ENCODE measurements around the gene ZNF865. TPM values are rescaled to one million over a fixed set of nuclear protein-coding genes. Genes with fewer than 3 reads are reported as not detected.
"Not testable (repeated sequence)": the region's sequence is repeated elsewhere in the genome, so short reads cannot be mapped to it uniquely, and the experiment has no call there.

The ZNF865 gene
- total RNA-seq, 1 donor from 2014 or later, result 0.53 TPM

- no peak for DNase-seq (ENCODE audit: low read depth)
These were observed 24.2 kb upstream of the ZNF865 start for GRCh38 chr19:55581145-55581822.

GRCh38 chr19:55581823-55582223, 23.6 kb upstream of the ZNF865 start:
- no peak for TF ChIP-seq CTCF (IDR thresholded peaks at IDR 0.05; ENCODE audit: insufficient read depth, low read length, severe bottlenecking)
- Histone ChIP-seq H3K27me3 (ENCODE audit: control insufficient read depth, insufficient read depth, low read length) (no peaks in the 10 kb centered on the region), H3K4me3 (ENCODE audit: low read depth, low read length) (no peak overlapping the region), H3K36me3 (ENCODE audit: control insufficient read depth, insufficient read depth, low read length) (no peaks in the 10 kb centered on the region)
- FAIRE-seq (no peak), DNase-seq (ENCODE audit: low read depth) (no peak)

More at GRCh38 chr19:55581145-55581822, 24.2 kb upstream of the ZNF865 start:
- FAIRE-seq, result no peak
- no peaks in the 10 kb centered on the region for H3K27me3 ChIP-seq (ENCODE audit: control insufficient read depth, insufficient read depth, low read length)
- no peaks in the 10 kb centered on the region for H3K36me3 ChIP-seq (ENCODE audit: control insufficient read depth, insufficient read depth, low read length)
- no peak for TF ChIP-seq CTCF (IDR thresholded peaks at IDR 0.05; ENCODE audit: insufficient read depth, low read length, severe bottlenecking)
- peak overlapping the region; percentile 95 for H3K4me3 ChIP-seq (ENCODE audit: low read depth, low read length)

- not testable (repeated sequence) for FAIRE-seq; H3K4me3 ChIP-seq (ENCODE audit: low read depth, low read length); DNase-seq (ENCODE audit: low read depth); H3K27me3 ChIP-seq (ENCODE audit: control insufficient read depth, insufficient read depth, low read length); H3K36me3 ChIP-seq (ENCODE audit: control insufficient read depth, insufficient read depth, low read length)
These were observed 23.2 kb upstream of the ZNF865 start for GRCh38 chr19:55582284-55582683.

- H3K36me3 ChIP-seq (ENCODE audit: control insufficient read depth, insufficient read depth, low read length); H3K4me3 ChIP-seq (ENCODE audit: low read depth, low read length); H3K27me3 ChIP-seq (ENCODE audit: control insufficient read depth, insufficient read depth, low read length); DNase-seq (ENCODE audit: low read depth); FAIRE-seq: not testable (repeated sequence)
These were observed 21.6 kb upstream of the ZNF865 start for GRCh38 chr19:55583897-55584296.

GRCh38 chr19:55584871-55585270, 20.6 kb upstream of the ZNF865 start:
- DNase-seq (ENCODE audit: low read depth) (no peak), FAIRE-seq (no peak)
- Histone ChIP-seq H3K4me3 (ENCODE audit: low read depth, low read length) (no peak overlapping the region), H3K27me3 (ENCODE audit: control insufficient read depth, insufficient read depth, low read length) (no peaks in the 10 kb centered on the region), H3K36me3 (ENCODE audit: control insufficient read depth, insufficient read depth, low read length) (no peaks in the 10 kb centered on the region)
- TF ChIP-seq CTCF (IDR thresholded peaks at IDR 0.05; ENCODE audit: insufficient read depth, low read length, severe bottlenecking), result no peak

GRCh38 chr19:55585658-55586339, 19.6 kb upstream of the ZNF865 start:
- H3K27me3 ChIP-seq (ENCODE audit: control insufficient read depth, insufficient read depth, low read length), result no peaks in the 10 kb centered on the region
- peak overlapping the region; percentile 17 for H3K4me3 ChIP-seq (ENCODE audit: low read depth, low read length)
- no peak for DNase-seq (ENCODE audit: low read depth)
- no peaks in the 10 kb centered on the region for H3K36me3 ChIP-seq (ENCODE audit: control insufficient read depth, insufficient read depth, low read length)
- no peak for FAIRE-seq
- no peak for TF ChIP-seq CTCF (IDR thresholded peaks at IDR 0.05; ENCODE audit: insufficient read depth, low read length, severe bottlenecking)
